Measurements from ENCODE around the gene STXBP6.
"Not testable (repeated sequence)": the region's sequence is repeated elsewhere in the genome, so short reads cannot be mapped to it uniquely, and the experiment has no call there.

The STXBP6 gene

GRCh38 chr14:24839617-24840203 is 210.2 kb downstream of the STXBP6 start:
- 100% methylated on average over 1 of the region's 3 CpGs for WGBS
- Histone ChIP-seq H3K27ac (ENCODE audit: low read length, poor library complexity, severe bottlenecking) (no peak overlapping the region), H3K18ac (ENCODE audit: low read depth in 1 of 2, low read length in 2 of 2) (no peak overlapping the region), H3K36me3 (ENCODE audit: control insufficient read depth in 1 of 2, insufficient read depth in 2 of 2, low read depth in 1 of 2, low read length in 2 of 2) (no peaks in the 10 kb centered on the region), H2BK15ac (ENCODE audit: low read depth, poor library complexity, severe bottlenecking) (no peak overlapping the region), H3K14ac (ENCODE audit: low read length in 2 of 2) (no peak overlapping the region), H3K27me3 (ENCODE audit: control insufficient read depth in 1 of 2, insufficient read depth in 1 of 2, low read length in 2 of 2) (no peaks in the 10 kb centered on the region), H3K9ac (ENCODE audit: low read length) (no peak overlapping the region), H2AK5ac (ENCODE audit: low read length, severe bottlenecking) (no peak overlapping the region), H4K91ac (ENCODE audit: low read length) (no peak overlapping the region), H4K8ac (ENCODE audit: low read length) (no peak overlapping the region), H2AFZ (ENCODE audit: low read depth, low read length) (no peak overlapping the region), H3K79me1 (replicated peaks; ENCODE audit: low read length, poor library complexity, severe bottlenecking) (no peaks in the 10 kb centered on the region), H2BK5ac (ENCODE audit: low read depth, low read length, poor library complexity, severe bottlenecking) (no peak overlapping the region), H3K4ac (ENCODE audit: low read depth in 1 of 2, low read length in 2 of 2) (no peak overlapping the region), H3K23ac (ENCODE audit: low read length in 2 of 2) (no peak overlapping the region), H3K4me2 (ENCODE audit: low read length, poor library complexity, severe bottlenecking) (no peak overlapping the region), H3K9me3 (ENCODE audit: control insufficient read depth, low read length) (no peaks in the 10 kb centered on the region), H2BK120ac (ENCODE audit: low read depth, low read length) (no peak overlapping the region), H3K4me3 (ENCODE audit: insufficient read depth in 1 of 2, low read depth in 1 of 2, low read length in 2 of 2) (no peak overlapping the region), H3K4me1 (ENCODE audit: control insufficient read depth, insufficient read depth, low read depth, low read length) (no peaks in the 10 kb centered on the region), H2BK12ac (ENCODE audit: low read length in 2 of 2) (no peak overlapping the region)
- DNase-seq = no peak

- Histone ChIP-seq H2BK15ac (ENCODE audit: low read depth, poor library complexity, severe bottlenecking) (no peak overlapping the region), H3K9me3 (ENCODE audit: control insufficient read depth, low read length) (no peaks in the 10 kb centered on the region), H3K4me1 (ENCODE audit: control insufficient read depth, insufficient read depth, low read depth, low read length) (no peaks in the 10 kb centered on the region), H3K18ac (ENCODE audit: low read depth in 1 of 2, low read length in 2 of 2) (peak overlapping the region in 1 of 2 experiments; percentile 21), H3K23ac (ENCODE audit: low read length in 2 of 2) (no peak overlapping the region), H2BK12ac (ENCODE audit: low read length in 2 of 2) (no peak overlapping the region), H3K79me1 (replicated peaks; ENCODE audit: low read length, poor library complexity, severe bottlenecking) (no peaks in the 10 kb centered on the region), H2BK5ac (ENCODE audit: low read depth, low read length, poor library complexity, severe bottlenecking) (no peak overlapping the region), H2AK5ac (ENCODE audit: low read length, severe bottlenecking) (no peak overlapping the region), H3K27me3 (ENCODE audit: control insufficient read depth in 1 of 2, insufficient read depth in 1 of 2, low read length in 2 of 2) (no peaks in the 10 kb centered on the region), H3K36me3 (ENCODE audit: control insufficient read depth in 1 of 2, insufficient read depth in 2 of 2, low read depth in 1 of 2, low read length in 2 of 2) (no peaks in the 10 kb centered on the region), H2AFZ (ENCODE audit: low read depth, low read length) (no peak overlapping the region), H3K27ac (ENCODE audit: low read length, poor library complexity, severe bottlenecking) (no peak overlapping the region), H3K4me3 (ENCODE audit: insufficient read depth in 1 of 2, low read depth in 1 of 2, low read length in 2 of 2) (no peak overlapping the region), H3K4me2 (ENCODE audit: low read length, poor library complexity, severe bottlenecking) (no peak overlapping the region), H3K4ac (ENCODE audit: low read depth in 1 of 2, low read length in 2 of 2) (no peak overlapping the region), H3K9ac (ENCODE audit: low read length) (no peak overlapping the region), H4K8ac (ENCODE audit: low read length) (no peak overlapping the region), H3K14ac (ENCODE audit: low read length in 2 of 2) (no peak overlapping the region), H2BK120ac (ENCODE audit: low read depth, low read length) (no peak overlapping the region), H4K91ac (ENCODE audit: low read length) (no peak overlapping the region)
- WGBS = 40% methylated on average over 1 of the region's 4 CpGs
- DNase-seq = no peak
Measured at GRCh38 chr14:24838945-24839616, 210.9 kb downstream of the STXBP6 start.

GRCh38 chr14:24837280-24838046 is 212.5 kb downstream of the STXBP6 start:
- H3K9ac ChIP-seq (ENCODE audit: low read length) = no peak overlapping the region
- peak overlapping the region; percentile 54 for H3K27ac ChIP-seq (ENCODE audit: low read length, poor library complexity, severe bottlenecking)
- H2BK120ac ChIP-seq (ENCODE audit: low read depth, low read length) = no peak overlapping the region
- no peak overlapping the region for H4K91ac ChIP-seq (ENCODE audit: low read length)
- no peaks in the 10 kb centered on the region for H3K79me1 ChIP-seq (replicated peaks; ENCODE audit: low read length, poor library complexity, severe bottlenecking)
- no peak overlapping the region for H3K14ac ChIP-seq (ENCODE audit: low read length in 2 of 2)
- H3K36me3 ChIP-seq (ENCODE audit: control insufficient read depth in 1 of 2, insufficient read depth in 2 of 2, low read depth in 1 of 2, low read length in 2 of 2) = no peaks in the 10 kb centered on the region
- no peaks in the 10 kb centered on the region for H3K27me3 ChIP-seq (ENCODE audit: control insufficient read depth in 1 of 2, insufficient read depth in 1 of 2, low read length in 2 of 2)
- no peak overlapping the region for H3K23ac ChIP-seq (ENCODE audit: low read length in 2 of 2)
- H3K4ac ChIP-seq (ENCODE audit: low read depth in 1 of 2, low read length in 2 of 2) = no peak overlapping the region
- H3K18ac ChIP-seq (ENCODE audit: low read depth in 1 of 2, low read length in 2 of 2) = no peak overlapping the region
- DNase-seq = peak; percentile 53
- no peak overlapping the region for H3K4me3 ChIP-seq (ENCODE audit: insufficient read depth in 1 of 2, low read depth in 1 of 2, low read length in 2 of 2)
- H2AK5ac ChIP-seq (ENCODE audit: low read length, severe bottlenecking) = no peak overlapping the region
- peak overlapping the region; percentile 89 for H2BK15ac ChIP-seq (ENCODE audit: low read depth, poor library complexity, severe bottlenecking)
- no peak overlapping the region for H2AFZ ChIP-seq (ENCODE audit: low read depth, low read length)
- WGBS = no CpG with 5 or more reads among the region's 3 CpGs
- H3K4me2 ChIP-seq (ENCODE audit: low read length, poor library complexity, severe bottlenecking) = no peak overlapping the region
- no peak overlapping the region for H2BK5ac ChIP-seq (ENCODE audit: low read depth, low read length, poor library complexity, severe bottlenecking)
- no peaks in the 10 kb centered on the region for H3K4me1 ChIP-seq (ENCODE audit: control insufficient read depth, insufficient read depth, low read depth, low read length)
- H4K8ac ChIP-seq (ENCODE audit: low read length) = no peak overlapping the region
- no peak overlapping the region for H2BK12ac ChIP-seq (ENCODE audit: low read length in 2 of 2)
- no peaks in the 10 kb centered on the region for H3K9me3 ChIP-seq (ENCODE audit: control insufficient read depth, low read length)

DNA sequence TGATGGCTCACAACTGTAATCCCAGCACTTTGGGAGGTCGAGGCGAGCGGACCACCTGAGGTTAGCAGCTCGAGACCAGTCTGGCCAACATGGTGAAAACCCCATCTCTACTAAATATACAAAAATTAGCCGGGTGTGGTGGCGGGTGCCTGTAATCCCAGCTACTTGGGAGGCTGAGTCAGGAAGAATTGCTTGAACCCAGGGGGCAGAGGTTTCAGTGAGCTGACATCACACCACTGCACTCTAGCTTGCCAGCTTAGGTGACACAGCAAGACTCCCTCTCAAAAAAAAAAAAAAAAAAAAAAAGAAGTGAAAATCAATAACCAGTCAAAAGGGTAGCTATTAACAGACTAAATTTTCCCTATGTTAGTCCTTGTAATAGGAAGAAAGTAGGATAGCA is 213.6 kb downstream of the STXBP6 start:
- H3K14ac ChIP-seq (ENCODE audit: low read length in 2 of 2); H3K27me3 ChIP-seq (ENCODE audit: control insufficient read depth in 1 of 2, insufficient read depth in 1 of 2, low read length in 2 of 2); DNase-seq; H3K36me3 ChIP-seq (ENCODE audit: control insufficient read depth in 1 of 2, insufficient read depth in 2 of 2, low read depth in 1 of 2, low read length in 2 of 2); H2BK120ac ChIP-seq (ENCODE audit: low read depth, low read length); H3K9ac ChIP-seq (ENCODE audit: low read length); H3K4ac ChIP-seq (ENCODE audit: low read depth in 1 of 2, low read length in 2 of 2); H3K4me1 ChIP-seq (ENCODE audit: control insufficient read depth, insufficient read depth, low read depth, low read length); H3K27ac ChIP-seq (ENCODE audit: low read length, poor library complexity, severe bottlenecking); H3K4me3 ChIP-seq (ENCODE audit: insufficient read depth in 1 of 2, low read depth in 1 of 2, low read length in 2 of 2); H4K91ac ChIP-seq (ENCODE audit: low read length); H3K79me1 ChIP-seq (replicated peaks; ENCODE audit: low read length, poor library complexity, severe bottlenecking); H3K23ac ChIP-seq (ENCODE audit: low read length in 2 of 2); H4K8ac ChIP-seq (ENCODE audit: low read length); H3K4me2 ChIP-seq (ENCODE audit: low read length, poor library complexity, severe bottlenecking); H2BK5ac ChIP-seq (ENCODE audit: low read depth, low read length, poor library complexity, severe bottlenecking); H3K9me3 ChIP-seq (ENCODE audit: control insufficient read depth, low read length); H2AFZ ChIP-seq (ENCODE audit: low read depth, low read length); H2BK15ac ChIP-seq (ENCODE audit: low read depth, poor library complexity, severe bottlenecking); H2BK12ac ChIP-seq (ENCODE audit: low read length in 2 of 2); H3K18ac ChIP-seq (ENCODE audit: low read depth in 1 of 2, low read length in 2 of 2); H2AK5ac ChIP-seq (ENCODE audit: low read length, severe bottlenecking): not testable (repeated sequence)
- 92% methylated on average over 3 of the region's 6 CpGs for WGBS
